OCI-LY1 (cell line): Measurements from ENCODE around the gene C15orf40.

Source experiments
- EZH2 ChIP-seq: fragments of 200-600 bp; sonication (generic), shearing (Covaris generic); IDR thresholded peaks from 2 replicates; pipeline ENCODE4 v1.8.0; 2017; ENCODE audit warnings: borderline replicate concordance, mixed run types, mild to moderate bottlenecking, antibody characterized with exemption, low read length, moderate library complexity, mixed read lengths
- TF ChIP-seq, protein P1 (sequence below): fragments of 200-600 bp; sonication (generic), shearing (Covaris generic); IDR thresholded peaks from 2 replicates; pipeline ENCODE4 v1.5.1; 2017; ENCODE audit warnings: mild to moderate bottlenecking, antibody characterized with exemption, low read length, moderate library complexity, mixed read lengths

GRCh38 chr15:82970696-82971095, 40.7 kb downstream of the C15orf40 start:
- TF ChIP-seq, protein P1, sequence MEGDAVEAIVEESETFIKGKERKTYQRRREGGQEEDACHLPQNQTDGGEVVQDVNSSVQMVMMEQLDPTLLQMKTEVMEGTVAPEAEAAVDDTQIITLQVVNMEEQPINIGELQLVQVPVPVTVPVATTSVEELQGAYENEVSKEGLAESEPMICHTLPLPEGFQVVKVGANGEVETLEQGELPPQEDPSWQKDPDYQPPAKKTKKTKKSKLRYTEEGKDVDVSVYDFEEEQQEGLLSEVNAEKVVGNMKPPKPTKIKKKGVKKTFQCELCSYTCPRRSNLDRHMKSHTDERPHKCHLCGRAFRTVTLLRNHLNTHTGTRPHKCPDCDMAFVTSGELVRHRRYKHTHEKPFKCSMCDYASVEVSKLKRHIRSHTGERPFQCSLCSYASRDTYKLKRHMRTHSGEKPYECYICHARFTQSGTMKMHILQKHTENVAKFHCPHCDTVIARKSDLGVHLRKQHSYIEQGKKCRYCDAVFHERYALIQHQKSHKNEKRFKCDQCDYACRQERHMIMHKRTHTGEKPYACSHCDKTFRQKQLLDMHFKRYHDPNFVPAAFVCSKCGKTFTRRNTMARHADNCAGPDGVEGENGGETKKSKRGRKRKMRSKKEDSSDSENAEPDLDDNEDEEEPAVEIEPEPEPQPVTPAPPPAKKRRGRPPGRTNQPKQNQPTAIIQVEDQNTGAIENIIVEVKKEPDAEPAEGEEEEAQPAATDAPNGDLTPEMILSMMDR, result no peak
- TF ChIP-seq EZH2, result no peak
